ENCODE data around the gene AP2B1.

DNA sequence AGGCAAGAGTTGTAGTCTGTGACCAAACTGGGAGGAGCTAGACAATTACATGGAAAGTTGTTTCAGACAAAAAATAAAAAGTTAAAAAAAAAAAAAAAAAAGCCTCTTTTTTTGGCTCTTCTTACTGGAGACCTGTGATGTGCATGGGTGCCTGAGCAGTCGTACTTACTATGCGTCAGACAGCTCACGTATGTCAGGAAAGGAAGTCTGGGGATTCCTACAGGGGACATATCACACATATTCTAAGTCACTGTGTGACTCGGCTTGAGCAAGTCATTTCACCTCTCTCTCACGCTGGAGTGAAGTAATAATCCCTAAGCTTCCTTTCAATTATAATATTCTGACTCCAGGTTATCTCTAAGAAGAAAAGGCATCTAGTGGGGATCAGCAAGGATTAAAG is 32.5 kb upstream of the AP2B1 start:
- TF ChIP-seq TAF1 (IDR thresholded peaks at IDR 0.05; ENCODE audit: low read depth, low read length) = no peak
- no peak for TF ChIP-seq POLR2A (IDR thresholded peaks at IDR 0.05; ENCODE audit: low read depth, low read length)
- TF ChIP-seq POLR2AphosphoS5 (IDR thresholded peaks at IDR 0.05; ENCODE audit: low read depth, low read length) = no peak
- no peak for TF ChIP-seq SPI1 (IDR thresholded peaks at IDR 0.05; ENCODE audit: low read depth, low read length)
- TF ChIP-seq PAX5 (IDR thresholded peaks at IDR 0.05; ENCODE audit: insufficient read depth, low read length, severe bottlenecking) = no peak
- no peak for TF ChIP-seq POU2F2 (IDR thresholded peaks at IDR 0.05; ENCODE audit: low read depth, low read length)

All from GM12891 (cell line).